Activated CD4-positive, alpha-beta memory T cell treated with anti-CD3 and anti-CD28 coated beads, Interleukin-2, amount 10 ng/mL, durations not matched to agents 7 days and 5 days (primary cell): ENCODE measurements around the gene NT5DC3. TPM values are rescaled to one million over a fixed set of nuclear protein-coding genes. Genes with fewer than 3 reads are reported as not detected.

ENCODE experiments used
- CTCF ChIA-PET: fragments of 350-600 bp; sonication (Branson Sonifier 250); formaldehyde crosslinking; loops from one replicate; lab custom pipeline; 2021; ENCODE audit warnings: antibody characterized with exemption, inconsistent platforms; lab: Charles Lee
- POLR2A ChIA-PET: fragments of 350-600 bp; sonication (Branson Sonifier 250); formaldehyde crosslinking; loops from one replicate; lab custom pipeline; 2021; ENCODE audit warnings: antibody characterized with exemption; lab: Charles Lee
- DNase-seq: peaks from one replicate; pipeline ENCODE4 v3.0.0-alpha.2; 2020
- H3K27ac Mint-ChIP-seq: one replicate; pipeline ENCODE4 v1.8.0; 2021; ENCODE audit warnings: mild to moderate bottlenecking, mixed read lengths
- H3K27me3 Mint-ChIP-seq: one replicate; pipeline ENCODE4 v1.8.0; 2021; ENCODE audit warnings: mixed read lengths
- H3K36me3 Mint-ChIP-seq: one replicate; pipeline ENCODE4 v1.8.0; 2021; ENCODE audit warnings: low read depth, mixed read lengths
- H3K4me1 Mint-ChIP-seq: one replicate; pipeline ENCODE4 v1.8.0; 2021; ENCODE audit warnings: mixed read lengths
- H3K4me3 Mint-ChIP-seq: one replicate; pipeline ENCODE4 v1.8.0; 2021; ENCODE audit warnings: mild to moderate bottlenecking, mixed read lengths
- H3K9me3 Mint-ChIP-seq: one replicate; pipeline ENCODE4 v1.8.0; 2021; ENCODE audit warnings: mixed read lengths
- total RNA-seq, 2 experiments: library from RNA; stranded (reverse); gene quantifications; one replicate each; pipeline ENCODE4 v1.2.3, GENCODE V29; 2021

The NT5DC3 gene
- total RNA-seq, 2 experiments from 2014 or later = 3.2 to 3.4 TPM

- H3K4me1 Mint-ChIP-seq = no peaks in the 10 kb centered on the region
- POLR2A ChIA-PET = no interaction called here
- peaks cover 5% of the 10 kb centered on the region for H3K9me3 Mint-ChIP-seq
Measured at GRCh38 chr12:103823871-103824270, 17.2 kb downstream of the NT5DC3 start.

GRCh38 chr12:103821773-103822172 is 19.3 kb downstream of the NT5DC3 start:
- no peaks in the 10 kb centered on the region for H3K4me1 Mint-ChIP-seq

More at GRCh38 chr12:103823871-103824270, 17.2 kb downstream of the NT5DC3 start:
- CTCF ChIA-PET = no interaction called here
- Mint-ChIP-seq H3K36me3 (peaks cover 8% of the 10 kb centered on the region), H3K27me3 (no peaks in the 10 kb centered on the region), H3K27ac (no peak overlapping the region), H3K4me3 (no peak overlapping the region)
- no peak for DNase-seq

GRCh38 chr12:103820881-103821489 is 20.0 kb downstream of the NT5DC3 start:
- Mint-ChIP-seq H3K4me3 (no peak overlapping the region), H3K4me1 (no peaks in the 10 kb centered on the region), H3K27me3 (no peaks in the 10 kb centered on the region), H3K36me3 (peaks cover 8% of the 10 kb centered on the region), H3K27ac (no peak overlapping the region), H3K9me3 (peaks cover 5% of the 10 kb centered on the region)
- POLR2A ChIA-PET = no interaction called here
- DNase-seq = no peak
- CTCF ChIA-PET = no interaction called here

More at GRCh38 chr12:103821773-103822172, 19.3 kb downstream of the NT5DC3 start:
- Mint-ChIP-seq H3K27me3 (no peaks in the 10 kb centered on the region), H3K27ac (no peak overlapping the region), H3K4me3 (no peak overlapping the region), H3K36me3 (peaks cover 8% of the 10 kb centered on the region), H3K9me3 (peaks cover 5% of the 10 kb centered on the region)
- no peak for DNase-seq
- CTCF ChIA-PET = no interaction called here
- POLR2A ChIA-PET = no interaction called here

- Mint-ChIP-seq H3K27me3 (no peaks in the 10 kb centered on the region), H3K4me1 (no peaks in the 10 kb centered on the region), H3K9me3 (peaks cover 5% of the 10 kb centered on the region), H3K36me3 (peaks cover 8% of the 10 kb centered on the region), H3K4me3 (no peak overlapping the region), H3K27ac (no peak overlapping the region)
- ChIA-PET CTCF (no interaction called here), POLR2A (no interaction called here)
- no peak for DNase-seq
Measured at GRCh38 chr12:103820361-103820760, 20.7 kb downstream of the NT5DC3 start.

- no peak for DNase-seq
- Mint-ChIP-seq H3K27me3 (no peaks in the 10 kb centered on the region), H3K4me1 (no peaks in the 10 kb centered on the region), H3K27ac (no peak overlapping the region), H3K9me3 (peaks cover 5% of the 10 kb centered on the region), H3K36me3 (peaks cover 8% of the 10 kb centered on the region), H3K4me3 (no peak overlapping the region)
- POLR2A ChIA-PET = no interaction called here
- CTCF ChIA-PET = no interaction called here
Measured at GRCh38 chr12:103819892-103820291, 21.1 kb downstream of the NT5DC3 start.

GRCh38 chr12:103819312-103819711 is 21.7 kb downstream of the NT5DC3 start:
- POLR2A ChIA-PET = no interaction called here
- H3K27me3 Mint-ChIP-seq = no peaks in the 10 kb centered on the region
- CTCF ChIA-PET = no interaction called here
- H3K9me3 Mint-ChIP-seq = peaks cover 5% of the 10 kb centered on the region
- no peaks in the 10 kb centered on the region for H3K4me1 Mint-ChIP-seq
- H3K27ac Mint-ChIP-seq = no peak overlapping the region
- DNase-seq = no peak
- peaks cover 8% of the 10 kb centered on the region for H3K36me3 Mint-ChIP-seq
- no peak overlapping the region for H3K4me3 Mint-ChIP-seq

- Mint-ChIP-seq H3K27ac (no peak overlapping the region), H3K9me3 (peaks cover 5% of the 10 kb centered on the region), H3K4me3 (no peak overlapping the region), H3K4me1 (no peaks in the 10 kb centered on the region), H3K27me3 (no peaks in the 10 kb centered on the region), H3K36me3 (peaks cover 8% of the 10 kb centered on the region)
- no peak for DNase-seq
- CTCF ChIA-PET = interaction anchor here (0.6 kb wide), 1 partner anchor 116 kb away, joined by 5 read pairs; no protein-coding TSS in a partner anchor
- POLR2A ChIA-PET = no interaction called here
Measured at GRCh38 chr12:103817791-103818190, 23.2 kb downstream of the NT5DC3 start.

GRCh38 chr12:103816663-103817062 is 24.4 kb downstream of the NT5DC3 start:
- CTCF ChIA-PET = no interaction called here
- H3K4me3 Mint-ChIP-seq = no peak overlapping the region

GRCh38 chr12:103814436-103814835 is 26.6 kb downstream of the NT5DC3 start:
- no peaks in the 10 kb centered on the region for H3K4me1 Mint-ChIP-seq
- DNase-seq = no peak
- CTCF ChIA-PET = no interaction called here
- no peaks in the 10 kb centered on the region for H3K9me3 Mint-ChIP-seq
- POLR2A ChIA-PET = no interaction called here
- H3K4me3 Mint-ChIP-seq = no peak overlapping the region
- no peaks in the 10 kb centered on the region for H3K27me3 Mint-ChIP-seq
- H3K27ac Mint-ChIP-seq = no peak overlapping the region
- peaks cover 5% of the 10 kb centered on the region for H3K36me3 Mint-ChIP-seq

More at GRCh38 chr12:103816663-103817062, 24.4 kb downstream of the NT5DC3 start:
- Mint-ChIP-seq H3K9me3 (peaks cover 3% of the 10 kb centered on the region), H3K27ac (no peak overlapping the region), H3K36me3 (peaks cover 5% of the 10 kb centered on the region), H3K27me3 (no peaks in the 10 kb centered on the region), H3K4me1 (no peaks in the 10 kb centered on the region)
- no peak for DNase-seq
- POLR2A ChIA-PET = no interaction called here

GRCh38 chr12:103813949-103814348 is 27.1 kb downstream of the NT5DC3 start:
- ChIA-PET CTCF (no interaction called here), POLR2A (no interaction called here)
- no peaks in the 10 kb centered on the region for H3K27me3 Mint-ChIP-seq
- H3K9me3 Mint-ChIP-seq = no peaks in the 10 kb centered on the region
- H3K4me3 Mint-ChIP-seq = no peak overlapping the region
- H3K36me3 Mint-ChIP-seq = peaks cover 8% of the 10 kb centered on the region
- H3K27ac Mint-ChIP-seq = no peak overlapping the region
- no peaks in the 10 kb centered on the region for H3K4me1 Mint-ChIP-seq
- no peak for DNase-seq

- Mint-ChIP-seq H3K4me3 (no peak overlapping the region), H3K4me1 (no peaks in the 10 kb centered on the region), H3K9me3 (no peaks in the 10 kb centered on the region), H3K27me3 (no peaks in the 10 kb centered on the region), H3K36me3 (peaks cover 8% of the 10 kb centered on the region), H3K27ac (no peak overlapping the region)
- ChIA-PET POLR2A (no interaction called here), CTCF (no interaction called here)
- DNase-seq = no peak
Measured at GRCh38 chr12:103813426-103813825, 27.6 kb downstream of the NT5DC3 start.

- ChIA-PET POLR2A (no interaction called here), CTCF (no interaction called here)
- Mint-ChIP-seq H3K9me3 (no peaks in the 10 kb centered on the region), H3K27ac (no peak overlapping the region), H3K27me3 (no peaks in the 10 kb centered on the region), H3K4me3 (no peak overlapping the region), H3K4me1 (no peaks in the 10 kb centered on the region), H3K36me3 (peaks cover 8% of the 10 kb centered on the region)
- DNase-seq = no peak
Measured at GRCh38 chr12:103812789-103813188, 28.2 kb downstream of the NT5DC3 start.

- ChIA-PET CTCF (no interaction called here), POLR2A (interaction anchor here (0.8 kb wide), 1 partner anchor 9 kb away, joined by 3 read pairs; no protein-coding TSS in a partner anchor)
- no peak overlapping the region for H3K27ac Mint-ChIP-seq
- no peak for DNase-seq
- H3K4me1 Mint-ChIP-seq = no peaks in the 10 kb centered on the region
- no peak overlapping the region for H3K4me3 Mint-ChIP-seq
- H3K27me3 Mint-ChIP-seq = no peaks in the 10 kb centered on the region
- H3K9me3 Mint-ChIP-seq = no peaks in the 10 kb centered on the region
- H3K36me3 Mint-ChIP-seq = peaks cover 8% of the 10 kb centered on the region
Measured at GRCh38 chr12:103811791-103812190, 29.2 kb downstream of the NT5DC3 start.

GRCh38 chr12:103810111-103810510 is 30.9 kb downstream of the NT5DC3 start:
- Mint-ChIP-seq H3K9me3 (no peaks in the 10 kb centered on the region), H3K36me3 (peaks cover 13% of the 10 kb centered on the region), H3K27ac (no peak overlapping the region), H3K4me1 (no peaks in the 10 kb centered on the region), H3K4me3 (no peak overlapping the region), H3K27me3 (no peaks in the 10 kb centered on the region)
- DNase-seq = no peak
- ChIA-PET POLR2A (no interaction called here), CTCF (no interaction called here)
